Hematopoietic multipotent progenitor cell treated with erythropoietin and hydrocortisone succinate and interleukin-3 and kit ligand, for 15 days (in vitro differentiated cells): Measurements from ENCODE around the gene STK39.
"Not testable (repeated sequence)": the region's sequence is repeated elsewhere in the genome, so short reads cannot be mapped to it uniquely, and the experiment has no call there.

ENCODE experiments used
- DNase-seq: peaks from one replicate; pipeline ENCODE4 v3.0.0-alpha.2; 2015; ENCODE audit warnings: low spot score

STK39 gene

GRCh38 chr2:168087401-168087800, 160.0 kb downstream of the STK39 start:
- DNase-seq: no peak

GRCh38 chr2:168086851-168087250, 160.5 kb downstream of the STK39 start:
- no peak for DNase-seq

GRCh38 chr2:168085801-168086361, 161.5 kb downstream of the STK39 start:
- no peak for DNase-seq

- no peak for DNase-seq
Measured at GRCh38 chr2:168084288-168084687, 163.1 kb downstream of the STK39 start.

- not testable (repeated sequence) for DNase-seq
Measured at GRCh38 chr2:168081452-168081851, 165.9 kb downstream of the STK39 start.

- DNase-seq: no peak
Measured at GRCh38 chr2:168079236-168079635, 168.2 kb downstream of the STK39 start.

- DNase-seq: no peak
Measured at GRCh38 chr2:168076731-168077130, 170.7 kb downstream of the STK39 start.

- DNase-seq: no peak
Measured at GRCh38 chr2:168075446-168075845, 171.9 kb downstream of the STK39 start.

GRCh38 chr2:168072626-168073303, 174.6 kb downstream of the STK39 start:
- no peak for DNase-seq

GRCh38 chr2:168064011-168064998, 183.1 kb downstream of the STK39 start:
- no peak for DNase-seq

GRCh38 chr2:168062936-168063335, 184.5 kb downstream of the STK39 start:
- no peak for DNase-seq

GRCh38 chr2:168062054-168062453, 185.3 kb downstream of the STK39 start:
- DNase-seq: no peak

- no peak for DNase-seq
Measured at GRCh38 chr2:168060986-168061750, 186.2 kb downstream of the STK39 start.

GRCh38 chr2:168059758-168060157, 187.6 kb downstream of the STK39 start:
- no peak for DNase-seq

- DNase-seq: no peak
Measured at GRCh38 chr2:168058675-168059074, 188.7 kb downstream of the STK39 start.

- no peak for DNase-seq
Measured at GRCh38 chr2:168056242-168056787, 191.1 kb downstream of the STK39 start.

GRCh38 chr2:168054657-168055056, 192.7 kb downstream of the STK39 start:
- DNase-seq: no peak

- no peak for DNase-seq
Measured at GRCh38 chr2:168053676-168054075, 193.7 kb downstream of the STK39 start.

GRCh38 chr2:168052773-168053172, 194.6 kb downstream of the STK39 start:
- no peak for DNase-seq

- no peak for DNase-seq
Measured at GRCh38 chr2:168050377-168050776, 197.0 kb downstream of the STK39 start.

- DNase-seq: no peak
Measured at GRCh38 chr2:168049609-168050008, 197.8 kb downstream of the STK39 start.
